HG02943 (cell line): ENCODE results near the gene CLEC18B.
"Not testable (repeated sequence)": the region's sequence is repeated elsewhere in the genome, so short reads cannot be mapped to it uniquely, and the experiment has no call there.

Experiments
- ATAC-seq: cut with Tn5 transposase; IDR thresholded peaks from one replicate; pipeline ENCODE4 v1.9.1; 2021; ENCODE audit warnings: mild to moderate bottlenecking, low read depth, moderate library complexity; ENCODE audit not compliant: unreplicated experiment

Gene CLEC18B

GRCh38 chr16:74446866-74447265 is 25.6 kb upstream of the CLEC18B start:
- no peak for ATAC-seq

DNA sequence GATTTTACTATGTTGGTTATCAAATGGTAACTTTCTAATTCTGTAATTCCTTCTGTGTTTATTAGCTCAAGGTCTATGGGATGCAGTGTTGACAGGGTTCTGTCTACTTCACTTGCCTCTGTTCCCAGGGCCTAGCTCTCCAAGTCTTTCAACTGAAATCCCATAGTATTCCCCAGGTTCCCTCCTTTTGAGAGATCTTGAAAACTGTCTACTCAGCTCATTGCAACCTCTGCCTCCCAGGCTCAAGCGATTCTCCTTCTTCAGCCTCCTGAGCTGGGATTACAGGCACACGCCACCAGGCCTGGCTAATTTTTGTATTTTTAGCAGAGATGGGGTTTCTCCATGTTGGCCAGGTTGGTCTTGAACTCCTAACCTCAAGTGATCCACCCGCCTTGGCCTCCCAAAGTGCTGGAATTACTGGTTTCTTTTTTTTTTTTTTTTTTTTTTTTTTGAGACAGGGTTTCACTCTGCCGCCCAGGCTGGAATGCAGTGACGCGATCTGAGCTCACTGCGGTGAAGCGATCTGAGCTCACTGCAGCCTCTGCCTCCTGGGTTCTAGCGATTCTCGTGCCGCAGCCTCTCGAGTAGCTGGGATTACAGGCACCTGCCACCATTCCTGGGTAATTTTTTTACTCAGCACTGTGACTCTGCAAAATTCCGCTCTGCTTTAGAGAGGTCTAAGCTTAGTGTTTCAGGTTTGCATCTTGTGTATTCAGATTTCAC is 22.5 kb upstream of the CLEC18B start:
- ATAC-seq = not testable (repeated sequence)

DNA sequence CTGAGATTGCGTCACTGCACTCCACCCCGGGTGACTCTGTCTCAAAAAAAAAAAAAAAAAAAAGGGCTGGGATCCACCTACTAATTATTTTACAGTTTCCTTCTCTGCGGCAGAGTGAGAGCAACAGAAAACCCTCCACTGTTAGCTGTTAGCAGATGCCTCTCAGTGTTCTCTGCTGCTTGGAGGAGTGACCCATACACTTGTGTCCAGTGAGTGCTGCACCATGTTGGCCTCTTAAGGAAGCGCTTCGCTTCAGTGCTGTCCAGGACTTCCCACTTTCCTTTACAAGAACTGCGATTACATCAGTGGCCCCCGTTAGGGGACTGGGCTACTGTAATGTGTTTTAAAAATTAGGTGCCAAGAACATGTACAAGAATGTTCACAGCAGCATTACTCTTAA is 18.4 kb upstream of the CLEC18B start:
- ATAC-seq = no peak

DNA sequence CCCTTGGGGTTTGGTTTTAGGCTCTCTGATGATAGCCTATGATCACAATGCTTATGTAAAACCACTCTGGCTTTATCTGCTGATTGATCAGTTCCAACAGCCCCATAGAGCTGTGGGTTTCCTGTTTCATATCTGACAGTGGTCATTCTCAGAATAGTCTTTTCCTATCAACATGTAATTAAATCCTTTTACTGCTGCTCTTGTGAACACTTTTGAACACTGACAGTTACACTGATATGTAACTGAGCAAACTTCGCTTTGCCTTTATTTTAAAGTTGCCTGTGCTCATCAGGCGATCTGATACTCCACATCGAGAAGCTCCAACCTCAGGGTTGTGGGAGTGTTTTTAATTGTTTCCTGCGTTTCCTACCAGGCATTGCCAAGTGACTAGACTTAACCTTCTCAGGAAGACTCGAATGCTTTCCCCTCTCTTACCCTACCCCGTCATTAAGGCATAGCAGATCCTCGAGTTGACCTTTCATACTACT is 17.3 kb upstream of the CLEC18B start:
- no peak for ATAC-seq

DNA sequence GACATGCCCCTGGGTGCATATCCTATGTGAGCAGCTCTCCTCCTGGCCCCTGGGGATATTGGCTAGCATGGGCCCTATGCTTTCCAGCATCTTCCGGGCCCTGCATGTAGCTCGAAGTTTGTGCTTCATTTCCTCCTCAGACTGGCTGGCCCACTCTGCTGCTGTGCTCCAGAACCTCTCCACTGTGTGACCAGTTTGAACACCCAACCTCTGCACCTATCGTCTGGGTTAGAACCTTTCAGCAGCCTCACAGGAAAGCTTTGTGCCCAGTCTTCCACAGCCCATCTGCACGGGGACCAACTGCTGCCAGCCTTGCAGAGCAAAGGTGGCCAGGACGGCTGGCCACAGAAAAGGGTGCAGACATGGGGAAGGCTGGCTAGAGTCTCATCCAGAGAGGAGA is 10.2 kb upstream of the CLEC18B start:
- no peak for ATAC-seq

DNA sequence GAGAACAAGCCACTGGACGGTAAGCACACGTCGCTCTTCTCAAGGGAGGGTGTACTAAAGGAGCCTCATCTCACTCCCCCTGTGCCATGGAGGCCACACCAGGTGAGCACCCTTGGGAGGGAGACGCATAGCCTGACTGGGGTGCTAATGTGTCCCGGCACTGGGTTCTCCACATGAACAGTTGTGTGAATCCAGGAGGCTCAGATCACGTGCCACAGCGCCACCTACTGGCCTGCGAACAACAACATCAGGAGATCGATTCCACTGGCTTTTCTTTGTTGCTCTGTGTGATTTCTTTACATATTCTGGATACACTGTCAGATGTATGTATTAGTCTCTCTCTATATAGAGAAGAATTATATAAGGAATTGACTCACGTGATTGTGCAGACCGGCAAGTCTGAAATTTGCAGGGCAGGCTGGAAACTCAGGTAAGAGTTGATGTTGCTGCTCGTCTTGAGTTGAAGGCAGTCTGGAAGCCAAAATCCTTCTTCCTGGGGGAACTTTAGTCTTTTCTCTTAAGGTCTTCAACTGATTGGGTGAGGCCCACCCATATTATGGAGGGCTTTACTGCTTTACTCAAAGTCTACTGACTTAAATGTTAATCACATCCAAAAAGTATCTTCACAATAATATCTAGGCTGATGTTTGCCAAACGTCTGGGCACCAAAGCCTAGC is 8.9 kb upstream of the CLEC18B start:
- ATAC-seq = not testable (repeated sequence)

DNA sequence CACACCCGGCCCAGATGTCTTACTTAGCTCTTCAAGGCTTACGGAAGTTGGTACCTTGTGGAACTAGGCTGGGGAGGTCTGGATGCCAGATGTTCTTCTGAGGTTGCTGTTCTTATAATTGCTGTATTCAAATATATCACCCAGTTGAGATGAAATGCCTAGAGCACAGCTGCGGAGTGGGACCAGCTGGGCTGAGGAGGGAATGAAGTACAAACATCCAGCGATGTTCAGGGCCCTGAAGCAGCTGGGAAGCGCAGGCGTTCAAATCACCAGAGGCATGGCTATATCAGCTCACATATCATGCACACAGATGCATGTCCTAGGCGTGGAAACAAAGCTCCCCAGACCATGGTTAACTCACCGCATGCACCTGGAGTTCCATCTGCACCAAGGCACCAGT is 7.2 kb upstream of the CLEC18B start:
- ATAC-seq = not testable (repeated sequence)

- not testable (repeated sequence) for ATAC-seq
Measured at GRCh38 chr16:74425751-74426150, 4.5 kb upstream of the CLEC18B start.

GRCh38 chr16:74423721-74424120 is 2.4 kb upstream of the CLEC18B start:
- not testable (repeated sequence) for ATAC-seq

GRCh38 chr16:74422086-74422485 is 808 bp upstream of the CLEC18B start:
- ATAC-seq = not testable (repeated sequence)

GRCh38 chr16:74421482-74421785 is 156 bp upstream of the CLEC18B start:
- not testable (repeated sequence) for ATAC-seq

GRCh38 chr16:74419811-74420210 is 1.5 kb downstream of the CLEC18B start:
- ATAC-seq = not testable (repeated sequence)

DNA sequence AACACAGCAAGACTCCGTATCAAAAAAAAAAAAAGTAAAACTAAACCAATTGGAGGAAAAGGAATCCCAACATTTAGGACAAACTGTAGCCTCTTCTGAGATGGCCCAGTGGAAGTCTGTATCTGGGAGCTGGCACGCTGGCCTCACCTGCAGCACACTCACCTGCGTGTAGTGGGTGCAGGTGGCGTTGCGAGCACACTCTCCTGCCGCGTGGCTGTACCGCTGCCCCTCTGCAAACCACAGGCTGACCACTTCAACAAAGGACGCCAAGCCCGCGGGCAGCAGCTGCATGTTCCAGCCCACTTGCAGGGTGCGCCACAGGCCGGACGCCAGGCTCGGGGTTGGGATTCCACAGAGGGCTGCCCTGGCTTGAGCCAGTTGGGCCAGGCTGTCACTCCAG is 3.4 kb downstream of the CLEC18B start:
- ATAC-seq = not testable (repeated sequence)

DNA sequence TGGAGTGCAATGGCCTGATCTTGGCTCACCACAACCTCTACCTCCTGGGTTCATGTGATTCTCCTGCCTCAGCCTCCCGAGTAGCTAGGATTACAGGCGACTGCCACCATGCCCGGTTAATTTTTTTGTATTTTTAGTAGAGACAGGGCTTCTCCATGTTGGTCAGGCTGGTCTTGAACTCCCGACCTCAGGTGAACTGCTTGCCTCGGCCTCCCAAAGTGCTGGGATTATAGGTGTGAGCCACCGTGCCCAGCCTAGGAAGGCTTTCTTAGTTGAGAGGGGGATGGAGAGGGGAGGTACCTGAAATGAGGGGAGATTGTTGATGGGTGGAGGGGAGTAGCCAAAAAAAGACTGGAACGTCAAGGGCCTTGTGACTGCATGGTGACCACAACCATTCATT is 7.4 kb downstream of the CLEC18B start:
- not testable (repeated sequence) for ATAC-seq

DNA sequence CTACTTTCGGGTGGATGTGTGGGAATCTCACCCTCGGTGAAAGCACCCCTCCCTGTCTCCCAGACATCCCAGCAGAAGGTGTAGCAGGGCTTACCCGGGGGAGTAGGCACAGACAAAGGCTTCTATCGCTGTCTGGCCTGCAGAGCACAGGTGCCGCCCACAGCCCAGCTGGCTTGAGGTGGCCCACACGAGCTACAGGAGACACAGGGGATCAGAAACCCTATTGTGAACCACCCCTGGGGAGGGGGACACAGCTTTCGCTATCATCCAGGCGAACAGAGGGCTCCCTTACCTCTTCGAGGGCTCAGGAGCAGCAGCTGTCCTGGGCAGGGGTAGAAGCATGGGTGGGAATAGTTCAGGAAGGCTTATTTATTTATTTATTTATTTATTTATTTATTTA is 7.8 kb downstream of the CLEC18B start:
- not testable (repeated sequence) for ATAC-seq

DNA sequence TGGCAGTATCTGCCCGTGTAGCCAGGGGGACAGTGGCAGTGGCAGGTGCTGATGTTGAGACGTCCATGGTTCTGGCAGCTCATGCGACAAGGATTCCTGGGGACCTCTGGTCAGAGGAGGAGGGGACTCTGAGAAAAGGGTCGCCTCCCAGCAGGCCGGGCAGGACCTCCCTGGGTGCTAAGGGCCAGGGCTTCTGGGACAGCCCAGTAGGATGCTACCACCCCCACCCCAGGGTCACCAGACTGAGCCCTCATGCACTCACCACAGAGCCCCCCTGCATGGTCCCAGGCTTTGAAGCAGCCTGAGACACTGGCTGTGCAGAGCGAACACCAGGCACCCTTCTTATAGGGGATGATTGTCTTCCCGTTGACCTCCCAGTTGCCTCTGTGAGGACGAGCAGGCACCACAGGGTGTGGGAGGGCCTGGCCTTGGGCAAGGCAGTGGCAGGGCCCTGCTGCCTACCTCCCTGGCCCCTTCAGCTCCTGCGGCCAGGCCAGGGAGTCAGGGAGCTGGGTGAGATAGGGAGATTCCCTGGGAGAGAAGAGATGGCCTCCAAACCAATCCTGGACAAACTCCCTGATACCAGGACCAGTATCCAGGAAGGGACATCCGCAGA is 8.4 kb downstream of the CLEC18B start:
- not testable (repeated sequence) for ATAC-seq

DNA sequence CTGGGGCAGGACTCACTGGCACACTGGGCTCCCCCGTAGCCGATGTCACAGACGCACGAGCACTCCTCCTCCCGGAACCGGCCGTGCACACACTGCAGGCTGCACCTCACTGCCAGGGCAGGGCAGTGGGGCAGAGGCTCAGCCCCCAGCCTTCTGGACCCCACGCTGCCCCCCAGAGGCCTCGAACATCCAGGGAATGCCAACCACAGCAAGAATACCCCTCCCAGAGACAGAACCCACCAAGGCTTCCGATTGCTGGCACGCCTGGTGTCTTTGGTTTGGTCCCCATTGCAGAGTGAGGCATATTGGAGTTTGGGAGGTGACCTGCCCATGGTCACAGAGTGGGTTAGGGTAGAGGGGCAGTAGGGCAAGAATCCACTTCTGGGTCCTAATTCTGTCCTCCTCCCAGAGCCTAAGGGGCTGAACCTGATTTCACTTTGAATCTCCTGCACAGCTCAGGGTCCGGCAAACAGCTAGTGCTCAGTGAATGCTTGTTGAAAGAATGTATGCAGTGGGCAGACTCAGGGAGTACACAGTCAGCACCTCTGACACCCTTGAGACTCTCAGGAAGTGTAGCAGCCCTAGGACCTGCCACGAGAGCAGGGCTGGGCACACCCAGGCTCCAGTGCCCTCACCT is 9.0 kb downstream of the CLEC18B start:
- not testable (repeated sequence) for ATAC-seq

- not testable (repeated sequence) for ATAC-seq
Measured at GRCh38 chr16:74410981-74411380, 10.3 kb downstream of the CLEC18B start.

- not testable (repeated sequence) for ATAC-seq
Measured at GRCh38 chr16:74410057-74410957, 11.0 kb downstream of the CLEC18B start.
